KG1 (cell line): Measurements from ENCODE around the gene TMEM243.

Source experiments
- DNase-seq: peaks from one replicate; lab custom pipeline; 2025; lab: John Stamatoyannopoulos, UW

Gene TMEM243

GRCh38 chr7:87155788-87156187 is 63.7 kb downstream of the TMEM243 start:
- no peak for DNase-seq

GRCh38 chr7:87154569-87154968 is 65.0 kb downstream of the TMEM243 start:
- no peak for DNase-seq

GRCh38 chr7:87154166-87154565 is 65.4 kb downstream of the TMEM243 start:
- DNase-seq: no peak

- no peak for DNase-seq
Measured at GRCh38 chr7:87152897-87153641, 66.5 kb downstream of the TMEM243 start.

- peak; percentile 82 for DNase-seq
Measured at GRCh38 chr7:87152112-87152896, 67.2 kb downstream of the TMEM243 start, which contains the start of gene DMTF1. Gene DMTF1, plus strand, starts transcription at chr7:87152453. Its CDS starts 12,489 bp downstream, at chr7:87164942.

GRCh38 chr7:87151729-87152111 is 67.8 kb downstream of the TMEM243 start:
- DNase-seq: peak; percentile 53

GRCh38 chr7:87151002-87151728 is 68.4 kb downstream of the TMEM243 start:
- no peak for DNase-seq

- no peak for DNase-seq
Measured at GRCh38 chr7:87148332-87148955, 71.1 kb downstream of the TMEM243 start.

- no peak for DNase-seq
Measured at GRCh38 chr7:87147500-87147899, 72.0 kb downstream of the TMEM243 start.

GRCh38 chr7:87146740-87147386 is 72.7 kb downstream of the TMEM243 start:
- no peak for DNase-seq
